PFSK-1 (cell line): Measurements from ENCODE around the gene FAM111B.

Source experiments
- POLR2AphosphoS5 ChIP-seq: IDR thresholded peaks from 2 replicates; pipeline ENCODE4 v1.6.1; 2012; ENCODE audit warnings: low read depth, mild to moderate bottlenecking, control low read depth, low read length, moderate library complexity
- SIN3A ChIP-seq: IDR thresholded peaks from 2 replicates; pipeline ENCODE4 v1.6.1; 2012; ENCODE audit warnings: mild to moderate bottlenecking, low read length, moderate library complexity, borderline replicate concordance; ENCODE audit not compliant: insufficient read depth
- TAF1 ChIP-seq: IDR thresholded peaks from 2 replicates; pipeline ENCODE4 v1.6.1; 2012; ENCODE audit warnings: low read length, control low read depth, borderline replicate concordance; ENCODE audit not compliant: insufficient read depth
- TF ChIP-seq, protein P1 (sequence below), 2 experiments: IDR thresholded peaks; 2 replicates each; pipeline versions ENCODE4 v1.6.1 to v1.8.0; 2011 to 2012; ENCODE audit warnings: low read depth in 2 of 2, low read length in 2 of 2, control low read depth in 1 of 2, inconsistent platforms in 1 of 2, mild to moderate bottlenecking in 1 of 2, moderate library complexity in 1 of 2; ENCODE audit not compliant: insufficient read depth in 1 of 2

DNA sequence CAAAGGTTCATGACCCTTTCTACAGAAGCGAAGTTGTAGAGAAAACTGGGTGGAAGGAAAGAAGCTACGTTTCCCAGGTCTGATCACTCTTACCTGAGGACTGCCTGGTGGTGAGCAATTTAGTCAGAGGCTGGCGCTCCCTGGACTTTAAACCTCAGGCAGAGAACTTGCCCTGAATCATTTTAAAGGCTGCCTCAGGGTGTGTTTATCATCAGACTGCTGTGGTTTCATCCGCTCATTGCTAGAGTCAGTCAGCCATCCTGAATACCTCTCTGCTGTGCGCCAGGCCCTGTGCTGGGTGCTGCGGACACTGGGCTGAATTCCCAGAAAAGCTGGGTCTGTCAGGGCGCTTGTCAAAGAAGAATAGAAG is 67.6 kb downstream of the FAM111B start:
- no peak for TF ChIP-seq SIN3A
- TF ChIP-seq, protein P1, sequence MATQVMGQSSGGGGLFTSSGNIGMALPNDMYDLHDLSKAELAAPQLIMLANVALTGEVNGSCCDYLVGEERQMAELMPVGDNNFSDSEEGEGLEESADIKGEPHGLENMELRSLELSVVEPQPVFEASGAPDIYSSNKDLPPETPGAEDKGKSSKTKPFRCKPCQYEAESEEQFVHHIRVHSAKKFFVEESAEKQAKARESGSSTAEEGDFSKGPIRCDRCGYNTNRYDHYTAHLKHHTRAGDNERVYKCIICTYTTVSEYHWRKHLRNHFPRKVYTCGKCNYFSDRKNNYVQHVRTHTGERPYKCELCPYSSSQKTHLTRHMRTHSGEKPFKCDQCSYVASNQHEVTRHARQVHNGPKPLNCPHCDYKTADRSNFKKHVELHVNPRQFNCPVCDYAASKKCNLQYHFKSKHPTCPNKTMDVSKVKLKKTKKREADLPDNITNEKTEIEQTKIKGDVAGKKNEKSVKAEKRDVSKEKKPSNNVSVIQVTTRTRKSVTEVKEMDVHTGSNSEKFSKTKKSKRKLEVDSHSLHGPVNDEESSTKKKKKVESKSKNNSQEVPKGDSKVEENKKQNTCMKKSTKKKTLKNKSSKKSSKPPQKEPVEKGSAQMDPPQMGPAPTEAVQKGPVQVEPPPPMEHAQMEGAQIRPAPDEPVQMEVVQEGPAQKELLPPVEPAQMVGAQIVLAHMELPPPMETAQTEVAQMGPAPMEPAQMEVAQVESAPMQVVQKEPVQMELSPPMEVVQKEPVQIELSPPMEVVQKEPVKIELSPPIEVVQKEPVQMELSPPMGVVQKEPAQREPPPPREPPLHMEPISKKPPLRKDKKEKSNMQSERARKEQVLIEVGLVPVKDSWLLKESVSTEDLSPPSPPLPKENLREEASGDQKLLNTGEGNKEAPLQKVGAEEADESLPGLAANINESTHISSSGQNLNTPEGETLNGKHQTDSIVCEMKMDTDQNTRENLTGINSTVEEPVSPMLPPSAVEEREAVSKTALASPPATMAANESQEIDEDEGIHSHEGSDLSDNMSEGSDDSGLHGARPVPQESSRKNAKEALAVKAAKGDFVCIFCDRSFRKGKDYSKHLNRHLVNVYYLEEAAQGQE (IDR thresholded peaks at IDR 0.05; ENCODE audit: insufficient read depth in 1 of 2, low read depth in 2 of 2, low read length in 2 of 2): no peak
- no peak for TF ChIP-seq TAF1
- no peak for TF ChIP-seq POLR2AphosphoS5
